NB4 (cell line): Measurements from ENCODE around the gene NUP35.

Experiments used
- CTCF ChIP-seq: IDR thresholded peaks from one replicate; pipeline ENCODE4 v1.5.1; 2012; ENCODE audit warnings: low read depth, low read length
- POLR2A ChIP-seq: IDR thresholded peaks from 2 replicates; pipeline ENCODE4 v1.6.1; 2011; ENCODE audit warnings: mild to moderate bottlenecking; ENCODE audit not compliant: insufficient read length; ENCODE audit errors: extremely low read depth

- TF ChIP-seq POLR2A (no peak), CTCF (no peak)
Measured at GRCh38 chr2:183207110-183207509, 82.9 kb downstream of the NUP35 start.
